GM12892 (cell line): ENCODE data around the gene CSNK1E. TPM values are rescaled to one million over a fixed set of nuclear protein-coding genes. Genes with fewer than 3 reads are reported as not detected.
"Not testable (repeated sequence)": the region's sequence is repeated elsewhere in the genome, so short reads cannot be mapped to it uniquely, and the experiment has no call there.

Experiments
- DNase-seq: peaks from one replicate; pipeline ENCODE4 v3.0.0; 2011; ENCODE audit not compliant: insufficient read length
- FAIRE-seq: peaks from 2 replicates; lab custom pipeline; 2011; peaks lifted over from hg19 to GRCh38; lab: Jason Lieb, UNC
- POLR2A ChIP-seq: IDR thresholded peaks from 2 replicates; pipeline ENCODE4 v1.6.1; 2011; ENCODE audit warnings: low read depth, low read length, control low read depth
- POLR2AphosphoS5 ChIP-seq: IDR thresholded peaks from 2 replicates; pipeline ENCODE4 v1.6.1; 2011; ENCODE audit warnings: low read depth, low read length, control low read depth
- TAF1 ChIP-seq: IDR thresholded peaks from 2 replicates; pipeline ENCODE4 v1.6.1; 2011; ENCODE audit warnings: low read depth, mild to moderate bottlenecking, control low read depth, low read length, borderline replicate concordance
- polyA plus RNA-seq: library from polyadenylated mRNA; unstranded; fragments of >200 nt; gene quantifications from one replicate; pipeline ENCODE4 v1.2.1, GENCODE V29; 2012; ENCODE audit warnings: missing spikeins, inconsistent platforms; ENCODE audit not compliant: missing spikeins

Gene CSNK1E
- polyA plus RNA-seq: 53.9 TPM

DNA sequence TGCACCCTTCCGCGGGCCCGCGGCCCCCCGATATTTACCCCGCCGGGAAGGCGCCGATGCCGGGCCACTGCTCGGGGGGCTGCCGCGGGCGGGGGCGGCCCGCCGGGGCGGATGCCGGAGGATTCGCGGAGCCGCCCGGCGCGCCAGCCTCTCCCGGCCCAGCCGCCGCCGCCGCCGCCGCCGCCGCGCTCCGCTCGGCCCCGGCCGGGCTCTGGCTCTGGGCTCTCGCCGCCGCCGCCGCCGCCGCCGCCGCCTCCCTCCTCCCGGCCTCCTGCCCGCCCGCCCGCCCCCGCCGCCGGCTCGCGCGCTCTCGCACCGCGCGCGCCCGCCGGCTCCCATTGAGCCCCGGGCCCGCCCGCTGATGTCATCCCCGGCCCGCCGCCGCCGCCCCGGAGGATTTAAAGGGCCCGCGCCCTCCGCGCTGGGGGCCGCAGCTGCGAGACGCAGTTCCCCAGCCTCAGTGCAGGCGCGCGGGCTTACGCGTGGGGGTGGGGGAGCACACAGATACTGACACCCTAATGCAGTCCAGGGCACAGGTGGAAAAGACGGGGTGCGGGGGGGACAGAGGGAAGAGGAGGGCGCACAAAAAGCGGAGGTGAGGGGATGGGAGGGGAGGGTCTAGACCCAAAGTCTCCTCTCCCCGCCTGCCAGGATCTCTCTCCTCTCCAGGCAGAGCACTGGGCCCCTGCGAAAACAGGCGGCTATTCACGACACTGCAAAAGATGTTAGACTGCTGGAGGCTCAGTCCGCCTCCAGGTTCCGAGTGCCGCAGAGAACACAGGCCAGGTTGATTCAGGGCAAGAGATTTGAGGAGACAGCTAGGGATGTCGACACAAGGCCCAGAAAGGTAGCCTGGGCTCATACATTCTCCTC lies at the start of gene CSNK1E:
Gene CSNK1E (minus strand): TSS at position 312 of the 873 bp plus-strand sequence. CDS start 3,276 bp downstream, outside the sequence.
- TF ChIP-seq POLR2A: no peak
- no peak for TF ChIP-seq TAF1
- no peak for TF ChIP-seq POLR2AphosphoS5
- no peak for FAIRE-seq
- DNase-seq: peak; percentile 87

DNA sequence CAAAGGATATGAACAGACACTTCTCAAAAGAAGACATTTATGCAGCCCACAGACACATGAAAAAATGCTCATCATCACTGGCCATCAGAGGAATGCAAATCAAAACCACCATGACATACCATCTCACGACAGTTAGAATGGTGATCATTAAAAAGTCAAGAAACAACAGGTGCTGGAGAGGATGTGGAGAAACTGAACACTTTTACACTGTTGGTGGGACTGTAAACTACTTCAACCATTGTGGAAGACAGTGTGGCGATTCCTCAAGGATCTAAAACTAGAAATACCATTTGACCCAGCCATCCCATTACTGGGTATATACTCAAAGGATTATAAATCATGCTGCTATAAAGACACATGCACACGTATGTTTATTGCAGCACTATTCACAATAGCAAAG lies 48.6 kb upstream of the CSNK1E start:
- DNase-seq, FAIRE-seq: not testable (repeated sequence)

DNA sequence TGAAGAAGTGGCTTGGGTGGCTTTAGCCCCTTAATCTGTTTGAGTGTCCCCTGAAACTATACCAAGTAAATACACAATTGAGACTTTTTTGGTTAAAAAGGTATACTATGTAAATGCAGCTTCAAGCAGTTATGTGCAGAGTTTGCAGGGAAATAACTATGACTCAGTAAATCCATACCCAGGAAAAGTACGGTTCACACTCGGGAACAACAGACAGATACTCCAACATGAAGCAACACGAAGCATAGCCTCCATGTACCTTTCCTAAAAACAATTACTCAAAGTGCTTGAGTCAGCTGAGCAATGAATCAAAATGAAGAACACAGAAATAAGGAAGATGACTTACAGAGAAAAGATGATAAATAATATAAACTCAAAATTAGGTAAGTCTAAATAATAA lies 47.9 kb upstream of the CSNK1E start:
- FAIRE-seq, DNase-seq: not testable (repeated sequence)

DNA sequence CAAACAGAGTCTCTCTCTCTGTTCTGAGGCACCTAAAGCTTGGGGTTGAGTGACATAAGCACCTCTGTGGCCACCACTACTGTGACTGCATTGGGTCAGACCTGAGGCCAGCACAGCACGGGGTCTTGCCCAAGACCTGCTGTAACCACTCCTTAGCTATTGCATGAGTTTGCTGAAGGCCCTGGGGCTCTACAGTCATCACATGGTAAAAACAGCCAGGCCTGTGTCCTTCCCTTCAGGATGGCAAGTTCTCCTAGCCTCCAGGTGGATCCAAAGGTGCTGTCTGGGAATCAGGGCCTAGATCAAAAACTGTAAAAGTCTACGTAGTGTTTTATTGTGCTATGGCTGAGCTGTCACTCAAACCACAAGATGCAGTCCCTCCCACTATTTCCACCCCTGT lies 43.3 kb upstream of the CSNK1E start:
- FAIRE-seq, DNase-seq: not testable (repeated sequence)

DNA sequence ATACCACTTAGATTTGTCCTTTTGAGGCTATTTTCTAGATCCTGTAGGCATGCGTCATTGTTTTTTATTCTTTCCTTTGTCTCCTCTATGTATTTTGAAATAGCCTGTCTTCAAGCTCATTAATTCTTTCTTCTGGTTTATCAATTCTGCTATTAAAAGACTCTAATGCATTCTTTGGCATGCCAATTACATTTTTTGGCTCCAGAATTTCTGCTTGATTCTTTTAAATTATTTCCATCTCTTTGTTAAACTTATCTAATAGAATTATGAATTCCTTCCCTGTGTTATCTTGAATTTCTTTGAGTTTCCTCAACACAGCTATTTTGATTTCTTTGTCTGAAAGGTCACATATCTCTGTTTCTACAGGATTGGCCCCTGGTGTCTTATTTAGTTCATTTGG lies 42.6 kb upstream of the CSNK1E start:
- not testable (repeated sequence) for DNase-seq, FAIRE-seq

DNA sequence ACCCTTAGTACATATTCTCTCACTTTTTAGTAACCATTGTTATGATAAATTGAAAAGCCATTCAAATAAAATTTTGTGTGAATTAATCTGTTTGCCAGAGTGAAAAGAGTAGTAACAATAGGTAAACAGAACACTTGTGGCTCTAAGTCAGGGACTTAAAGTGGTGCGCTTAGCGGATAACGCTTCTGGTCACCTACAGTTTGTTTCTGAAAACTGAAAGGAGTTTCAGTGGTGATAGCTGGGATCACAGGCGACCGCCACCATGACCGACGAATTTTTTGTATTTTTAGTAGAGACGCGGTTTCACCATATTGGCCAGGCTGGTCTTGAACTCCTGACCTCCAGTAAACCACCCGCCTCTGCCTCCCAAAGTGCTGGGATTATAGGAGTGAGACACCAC lies 40.7 kb upstream of the CSNK1E start:
- not testable (repeated sequence) for FAIRE-seq

DNA sequence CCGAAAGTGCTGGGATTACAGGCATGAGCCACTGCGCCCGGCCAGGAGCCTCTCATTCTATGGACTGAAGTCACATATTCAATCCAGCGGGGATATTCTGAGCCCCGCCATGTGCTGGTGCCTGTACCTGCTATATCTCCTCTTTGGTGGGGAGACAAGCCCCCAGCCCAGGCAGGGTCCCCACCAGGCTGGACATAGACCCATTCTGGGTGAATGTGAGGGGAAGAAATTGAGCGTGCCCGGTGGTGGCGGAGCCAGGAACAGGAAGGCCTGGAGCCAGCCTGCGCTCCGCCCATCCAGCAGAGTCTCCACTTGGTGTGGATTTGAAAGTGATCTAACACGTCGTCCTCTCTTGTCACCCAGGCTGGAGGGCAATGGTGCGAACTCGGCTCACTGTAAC lies 38.0 kb upstream of the CSNK1E start:
- no peak for DNase-seq
- no peak for TF ChIP-seq POLR2A
- no peak for TF ChIP-seq POLR2AphosphoS5
- TF ChIP-seq TAF1: no peak
- no peak for FAIRE-seq

More for the DNA sequence above, 40.7 kb upstream of the CSNK1E start:
- DNase-seq: not testable (repeated sequence)

DNA sequence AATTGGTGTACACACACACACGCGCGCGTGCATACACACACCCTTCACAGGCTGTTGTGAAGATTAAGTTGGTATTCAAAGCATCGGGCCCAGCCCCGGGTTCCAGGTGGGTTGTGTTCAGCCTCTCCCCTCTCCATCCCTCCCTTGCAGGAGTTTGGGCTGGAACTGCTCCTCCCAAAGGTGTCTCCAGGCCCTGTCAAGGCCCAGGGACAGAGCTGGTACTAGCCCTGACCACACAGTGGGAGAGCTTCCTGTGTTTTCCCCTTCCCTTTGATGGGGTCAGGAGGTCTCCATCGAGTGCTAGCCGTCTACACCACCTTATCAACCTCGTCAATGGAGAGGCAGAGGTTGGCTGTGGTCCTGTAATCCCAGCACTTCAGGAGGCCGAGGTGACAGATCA lies 36.5 kb upstream of the CSNK1E start:
- no peak for FAIRE-seq
- TF ChIP-seq POLR2A (no peak), TAF1 (no peak), POLR2AphosphoS5 (no peak)
- no peak for DNase-seq

DNA sequence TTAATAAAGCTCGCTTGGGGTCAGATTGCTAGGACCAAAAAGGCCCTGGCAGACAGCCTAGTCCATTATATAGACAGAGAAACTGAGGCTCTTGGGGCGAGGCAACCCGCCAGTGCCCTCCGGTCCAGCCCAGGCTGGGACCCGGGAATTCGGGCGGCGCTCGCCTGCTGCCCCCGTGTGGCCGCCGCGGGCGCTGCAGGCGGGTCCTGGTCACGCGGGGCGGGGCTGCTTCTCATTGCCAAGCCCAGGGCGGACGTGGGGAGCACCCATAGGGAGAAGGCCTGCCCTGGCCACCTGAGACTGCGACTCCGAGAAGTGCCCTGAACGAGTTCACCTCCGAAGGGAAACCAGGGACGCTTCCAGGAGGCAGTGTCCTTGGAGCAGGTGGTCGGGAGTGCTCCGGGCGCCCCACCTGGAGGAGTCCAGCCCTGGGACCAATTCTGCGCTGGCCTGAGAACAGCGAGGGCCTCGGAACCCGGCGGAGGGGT lies 36.0 kb upstream of the CSNK1E start:
- DNase-seq: peak; percentile 85
- peak; percentile 77 for FAIRE-seq
- TF ChIP-seq POLR2AphosphoS5 (no peak), POLR2A (no peak), TAF1 (no peak)

DNA sequence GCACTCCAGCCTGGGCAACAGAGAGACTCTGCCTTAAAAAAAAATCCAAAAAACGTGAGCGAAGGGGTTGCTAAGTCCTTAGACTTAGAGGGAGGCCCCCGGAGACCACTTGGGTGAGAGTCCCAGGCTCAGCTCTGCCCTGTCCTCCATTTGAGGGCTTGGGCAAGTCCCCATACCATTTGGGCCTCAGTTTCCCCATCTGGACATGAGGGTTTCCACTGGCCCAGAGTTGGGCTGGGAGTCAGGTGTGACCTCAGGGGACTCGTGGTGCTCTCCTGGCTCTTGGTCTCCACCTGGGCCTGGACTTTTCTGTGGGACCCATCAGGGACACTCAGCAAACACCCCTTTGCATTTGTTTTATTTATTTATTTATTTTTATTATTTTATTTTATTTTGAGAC lies 35.2 kb upstream of the CSNK1E start:
- TF ChIP-seq POLR2A: no peak
- no peak for TF ChIP-seq TAF1
- TF ChIP-seq POLR2AphosphoS5: no peak
- no peak for FAIRE-seq
- DNase-seq: no peak

DNA sequence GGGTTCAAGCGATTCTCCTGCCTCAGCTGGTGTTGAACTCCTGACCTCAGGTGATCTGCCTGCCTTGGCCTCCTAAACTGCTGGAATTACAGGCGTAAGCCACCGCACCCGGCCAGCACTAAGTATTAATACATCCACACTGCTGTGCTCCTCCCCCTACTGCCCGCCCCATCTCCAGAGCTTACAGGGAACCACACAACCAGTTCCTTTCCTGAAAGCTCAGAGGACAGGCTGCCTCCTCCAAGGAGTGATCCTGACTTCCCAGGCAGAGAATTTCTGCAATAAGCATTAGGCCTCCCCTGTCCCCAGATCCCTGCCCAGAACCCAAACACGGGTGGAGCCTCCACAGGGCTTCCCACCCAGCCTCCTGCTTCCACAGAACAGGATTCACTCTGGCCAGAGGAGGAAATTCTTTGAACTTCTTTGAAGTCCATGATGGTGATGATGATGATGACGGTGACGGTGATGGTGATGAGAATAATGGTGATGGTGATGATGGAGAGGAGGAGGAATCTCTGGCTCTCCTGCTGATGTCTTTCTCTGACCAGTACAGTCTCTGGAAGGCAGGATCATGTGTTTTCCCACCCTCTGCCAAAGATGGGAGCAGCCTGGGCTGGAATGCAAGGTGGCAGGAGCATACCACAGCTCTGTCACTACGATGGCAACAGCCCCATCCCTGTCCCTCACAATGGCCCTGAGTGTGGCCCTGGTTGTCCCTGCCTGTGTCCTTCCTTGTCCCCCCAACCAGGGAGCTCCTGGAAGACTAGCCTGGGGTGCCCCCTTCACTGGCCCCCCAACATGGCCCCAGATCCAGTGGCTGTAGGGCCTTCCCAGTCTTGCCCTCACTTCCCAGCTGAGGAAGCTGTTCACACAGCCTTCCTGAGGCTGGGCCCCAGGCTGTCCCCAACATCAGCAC lies 33.5 kb upstream of the CSNK1E start:
- no peak for TF ChIP-seq POLR2AphosphoS5
- no peak for TF ChIP-seq TAF1
- no peak for TF ChIP-seq POLR2A
- DNase-seq (no peak), FAIRE-seq (no peak)
